HG03025 (cell line): ENCODE measurements around the gene SLC22A23.

Experiments
- ATAC-seq: cut with Tn5 transposase; IDR thresholded peaks from one replicate; pipeline ENCODE4 v1.9.1; 2021; ENCODE audit warnings: mild to moderate bottlenecking, moderate library complexity; ENCODE audit not compliant: unreplicated experiment, low FRiP score

Gene SLC22A23

GRCh38 chr6:3423439-3424184 lies 33.2 kb downstream of the SLC22A23 start:
- no peak for ATAC-seq

- ATAC-seq: no peak
These were observed 34.3 kb downstream of the SLC22A23 start for GRCh38 chr6:3422435-3423070.

GRCh38 chr6:3421791-3422434 lies 34.9 kb downstream of the SLC22A23 start:
- no peak for ATAC-seq

GRCh38 chr6:3421143-3421542 lies 35.7 kb downstream of the SLC22A23 start:
- no peak for ATAC-seq

- no peak for ATAC-seq
These were observed 37.1 kb downstream of the SLC22A23 start for GRCh38 chr6:3419624-3420272.

- ATAC-seq: no peak
These were observed 38.3 kb downstream of the SLC22A23 start for GRCh38 chr6:3418496-3419060.

- no peak for ATAC-seq
These were observed 39.4 kb downstream of the SLC22A23 start for GRCh38 chr6:3417473-3417872.

- no peak for ATAC-seq
These were observed 41.4 kb downstream of the SLC22A23 start for GRCh38 chr6:3415490-3415889.

GRCh38 chr6:3415082-3415453 lies 41.8 kb downstream of the SLC22A23 start:
- ATAC-seq: no peak

GRCh38 chr6:3414327-3415081 lies 42.3 kb downstream of the SLC22A23 start:
- ATAC-seq: no peak

GRCh38 chr6:3413592-3413991 lies 43.3 kb downstream of the SLC22A23 start:
- ATAC-seq: no peak

GRCh38 chr6:3412779-3413500 lies 43.9 kb downstream of the SLC22A23 start:
- no peak for ATAC-seq

- no peak for ATAC-seq
These were observed 44.7 kb downstream of the SLC22A23 start for GRCh38 chr6:3411967-3412778.

GRCh38 chr6:3410385-3411360 lies 46.2 kb downstream of the SLC22A23 start:
- ATAC-seq: no peak

- no peak for ATAC-seq
These were observed 47.0 kb downstream of the SLC22A23 start for GRCh38 chr6:3409699-3410384.

GRCh38 chr6:3408665-3409064 lies 48.2 kb downstream of the SLC22A23 start:
- no peak for ATAC-seq

GRCh38 chr6:3407840-3408239 lies 49.0 kb downstream of the SLC22A23 start:
- ATAC-seq: no peak
